WERI-Rb-1 (cell line): ENCODE data around the gene PTPRN2.

Experiments
- DNase-seq: peaks from one replicate; pipeline ENCODE4 v3.0.0-alpha.2; 2020
- H3K27ac ChIP-seq: fragments of 250-450 bp; sonication (Bioruptor Pico); 2 replicates; pipeline ENCODE4 v1.5.1; 2020; ENCODE audit warnings: mild to moderate bottlenecking, moderate library complexity
- H3K27me3 ChIP-seq: fragments of 250-450 bp; sonication (Bioruptor Pico); 2 replicates; pipeline ENCODE4 v1.5.1; 2021; ENCODE audit warnings: mild to moderate bottlenecking, low read depth, moderate library complexity; ENCODE audit not compliant: insufficient read depth, severe bottlenecking
- H3K36me3 ChIP-seq: fragments of 250-450 bp; sonication (Bioruptor Pico); 2 replicates; pipeline ENCODE4 v1.5.1; 2020; ENCODE audit warnings: mild to moderate bottlenecking, moderate library complexity
- H3K4me3 ChIP-seq: 2 replicates; pipeline ENCODE4 v1.5.1; 2011; ENCODE audit warnings: low read depth, mild to moderate bottlenecking, control low read depth, low read length
- H3K9me3 ChIP-seq: fragments of 250-450 bp; sonication (Bioruptor Pico); 2 replicates; pipeline ENCODE4 v1.5.1; 2021; ENCODE audit warnings: mild to moderate bottlenecking, moderate library complexity; ENCODE audit not compliant: severe bottlenecking
- CTCF ChIP-seq: IDR thresholded peaks from 2 replicates; pipeline ENCODE4 v1.5.1; 2011; ENCODE audit warnings: low read depth, mild to moderate bottlenecking, control low read depth, inconsistent platforms, low read length

The PTPRN2 gene

GRCh38 chr7:158547817-158548216, 39.8 kb downstream of the PTPRN2 start:
- Histone ChIP-seq H3K9me3 (no peaks in the 10 kb centered on the region), H3K27me3 (no peaks in the 10 kb centered on the region)
- TF ChIP-seq CTCF, result no peak

GRCh38 chr7:158546626-158547025, 41.0 kb downstream of the PTPRN2 start:
- DNase-seq, result no peak
- no peak overlapping the region for H3K27ac ChIP-seq
- H3K36me3 ChIP-seq, result no peaks in the 10 kb centered on the region; the same call in 1 of the 2 replicates
- TF ChIP-seq CTCF, result no peak
- H3K4me3 ChIP-seq, result no peak overlapping the region
- H3K27me3 ChIP-seq, result no peaks in the 10 kb centered on the region
- no peaks in the 10 kb centered on the region for H3K9me3 ChIP-seq

More at GRCh38 chr7:158547817-158548216, 39.8 kb downstream of the PTPRN2 start:
- no peaks in the 10 kb centered on the region; the same call in 1 of the 2 replicates for H3K36me3 ChIP-seq
- no peak overlapping the region for H3K27ac ChIP-seq
- H3K4me3 ChIP-seq, result no peak overlapping the region
- no peak for DNase-seq

- DNase-seq, result no peak
- Histone ChIP-seq H3K9me3 (no peaks in the 10 kb centered on the region), H3K4me3 (no peak overlapping the region), H3K36me3 (no peaks in the 10 kb centered on the region; the same call in 1 of the 2 replicates), H3K27ac (no peak overlapping the region), H3K27me3 (no peaks in the 10 kb centered on the region)
- TF ChIP-seq CTCF, result no peak
These were observed 41.4 kb downstream of the PTPRN2 start for GRCh38 chr7:158546214-158546613.

- H3K9me3 ChIP-seq, result no peaks in the 10 kb centered on the region
- no peak overlapping the region for H3K27ac ChIP-seq
- H3K27me3 ChIP-seq, result no peaks in the 10 kb centered on the region
- no peak overlapping the region for H3K4me3 ChIP-seq
- no peaks in the 10 kb centered on the region; the same call in 1 of the 2 replicates for H3K36me3 ChIP-seq
- TF ChIP-seq CTCF, result no peak
- no peak for DNase-seq
These were observed 42.9 kb downstream of the PTPRN2 start for GRCh38 chr7:158544708-158545107.

GRCh38 chr7:158543840-158544239, 43.8 kb downstream of the PTPRN2 start:
- no peak for DNase-seq
- Histone ChIP-seq H3K36me3 (no peaks in the 10 kb centered on the region; the same call in 1 of the 2 replicates), H3K27me3 (no peaks in the 10 kb centered on the region), H3K27ac (no peak overlapping the region), H3K4me3 (no peak overlapping the region), H3K9me3 (no peaks in the 10 kb centered on the region)
- TF ChIP-seq CTCF, result no peak

GRCh38 chr7:158542651-158543566, 44.7 kb downstream of the PTPRN2 start:
- no peaks in the 10 kb centered on the region for H3K27me3 ChIP-seq
- TF ChIP-seq CTCF, result no peak
- no peak overlapping the region for H3K4me3 ChIP-seq
- no peaks in the 10 kb centered on the region for H3K9me3 ChIP-seq
- no peaks in the 10 kb centered on the region for H3K36me3 ChIP-seq
- DNase-seq, result no peak
- peak overlapping the region; percentile 73 for H3K27ac ChIP-seq
